ENCODE results near the gene COL17A1.

COL17A1 gene

GRCh38 chr10:104029521-104029860, 56.2 kb downstream of the COL17A1 start:
- Histone ChIP-seq H3K27ac (ENCODE audit: low read depth, low read length) (no peak overlapping the region), H4K91ac (ENCODE audit: low read depth, low read length) (no peak overlapping the region), H3K36me3 (ENCODE audit: control insufficient read depth in 1 of 2, insufficient read depth in 2 of 2, low read length in 2 of 2) (peaks cover 12 to 22% of the 10 kb centered on the region in 2 experiments), H3K14ac (ENCODE audit: low read length) (no peak overlapping the region), H2AFZ (ENCODE audit: insufficient read depth, low read length, poor library complexity) (no peak overlapping the region), H2AK5ac (ENCODE audit: low read length) (no peak overlapping the region), H3K4me2 (ENCODE audit: low read length) (no peak overlapping the region), H4K8ac (ENCODE audit: low read depth, low read length) (no peak overlapping the region), H2BK120ac (ENCODE audit: insufficient read depth, low read length, poor library complexity) (no peak overlapping the region), H3K4me1 (ENCODE audit: control insufficient read depth in 1 of 2, insufficient read depth in 2 of 2, low read length in 2 of 2) (no peaks in the 10 kb centered on the region), H3K4ac (ENCODE audit: low read depth, low read length) (no peak overlapping the region), H3K23ac (ENCODE audit: low read length) (no peak overlapping the region), H3K9ac (ENCODE audit: low read length) (no peak overlapping the region), H2BK5ac (ENCODE audit: low read depth, low read length, poor library complexity) (no peak overlapping the region), H3K4me3 (ENCODE audit: low read depth, low read length) (no peak overlapping the region), H3K9me3 (ENCODE audit: insufficient read depth, low read depth, low read length) (no peaks in the 10 kb centered on the region), H3K18ac (ENCODE audit: low read length) (no peak overlapping the region), H3K27me3 (ENCODE audit: insufficient read depth, low read length) (no peaks in the 10 kb centered on the region), H4K12ac (ENCODE audit: low read depth, low read length) (no peak overlapping the region), H3K79me1 (ENCODE audit: low read length) (no peaks in the 10 kb centered on the region), H2BK12ac (ENCODE audit: low read length) (no peak overlapping the region), H3K79me2 (ENCODE audit: control insufficient read depth, insufficient read depth, low read length, poor library complexity) (no peaks in the 10 kb centered on the region)
- no CpG with 5 or more reads among the region's 6 CpGs for WGBS (ENCODE audit: extremely low coverage, insufficient coverage, insufficient read length)
- DNase-seq = no peak

DNA sequence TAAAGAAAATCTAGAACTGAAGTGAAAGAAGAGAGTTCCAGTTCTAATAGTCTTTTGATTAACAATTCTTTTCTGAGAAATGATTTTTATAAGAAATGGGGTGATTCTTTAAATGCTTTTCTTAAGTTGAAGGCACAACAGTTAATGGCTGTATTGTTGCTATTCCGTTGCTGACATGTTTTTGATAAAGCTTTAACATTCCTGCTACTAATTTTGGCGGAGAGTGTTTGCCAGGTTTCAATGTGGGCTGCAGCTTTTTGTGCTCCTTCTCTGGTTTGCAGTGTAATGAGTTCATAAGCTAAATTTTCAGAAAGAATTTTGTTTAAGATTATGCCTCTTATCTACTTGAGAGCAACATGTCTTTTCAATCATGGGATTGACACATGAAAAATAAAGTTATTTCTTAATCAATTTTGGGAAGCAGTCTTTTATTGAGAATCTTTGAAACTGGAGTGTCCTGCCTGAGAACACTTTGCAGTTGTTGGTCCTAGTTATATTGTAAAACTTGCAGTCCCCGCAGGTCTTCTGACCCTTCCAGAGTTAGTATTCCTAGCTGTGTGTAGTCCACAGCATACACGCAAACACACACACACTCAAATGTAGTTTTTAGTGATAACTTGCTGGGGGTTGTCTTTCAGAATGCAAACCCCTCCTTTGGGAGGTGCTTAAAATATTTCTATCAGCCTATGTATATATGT, 56.7 kb downstream of the COL17A1 start:
- no peak overlapping the region for H4K12ac ChIP-seq (ENCODE audit: low read depth, low read length)
- H3K79me1 ChIP-seq (ENCODE audit: low read length) = no peaks in the 10 kb centered on the region
- H3K79me2 ChIP-seq (ENCODE audit: control insufficient read depth, insufficient read depth, low read length, poor library complexity) = no peaks in the 10 kb centered on the region
- H2BK120ac ChIP-seq (ENCODE audit: insufficient read depth, low read length, poor library complexity) = no peak overlapping the region
- no peak overlapping the region for H3K4me2 ChIP-seq (ENCODE audit: low read length)
- H4K8ac ChIP-seq (ENCODE audit: low read depth, low read length) = no peak overlapping the region
- no peaks in the 10 kb centered on the region for H3K27me3 ChIP-seq (ENCODE audit: insufficient read depth, low read length)
- no peak overlapping the region for H4K91ac ChIP-seq (ENCODE audit: low read depth, low read length)
- no peak overlapping the region for H3K14ac ChIP-seq (ENCODE audit: low read length)
- no peak for DNase-seq
- H3K18ac ChIP-seq (ENCODE audit: low read length) = no peak overlapping the region
- H3K9me3 ChIP-seq (ENCODE audit: insufficient read depth, low read depth, low read length) = no peaks in the 10 kb centered on the region
- no peak overlapping the region for H2BK12ac ChIP-seq (ENCODE audit: low read length)
- H3K9ac ChIP-seq (ENCODE audit: low read length) = no peak overlapping the region
- no CpG with 5 or more reads among the region's 4 CpGs for WGBS (ENCODE audit: extremely low coverage, insufficient coverage, insufficient read length)
- H2BK5ac ChIP-seq (ENCODE audit: low read depth, low read length, poor library complexity) = no peak overlapping the region
- H3K4ac ChIP-seq (ENCODE audit: low read depth, low read length) = no peak overlapping the region
- H2AFZ ChIP-seq (ENCODE audit: insufficient read depth, low read length, poor library complexity) = no peak overlapping the region
- no peak overlapping the region for H3K23ac ChIP-seq (ENCODE audit: low read length)
- H3K36me3 ChIP-seq (ENCODE audit: control insufficient read depth in 1 of 2, insufficient read depth in 2 of 2, low read length in 2 of 2) = peaks cover 12 to 17% of the 10 kb centered on the region in 2 experiments
- no peak overlapping the region for H3K4me3 ChIP-seq (ENCODE audit: low read depth, low read length)
- no peak overlapping the region for H2AK5ac ChIP-seq (ENCODE audit: low read length)
- H3K4me1 ChIP-seq (ENCODE audit: control insufficient read depth in 1 of 2, insufficient read depth in 2 of 2, low read length in 2 of 2) = no peaks in the 10 kb centered on the region
- no peak overlapping the region for H3K27ac ChIP-seq (ENCODE audit: low read depth, low read length)

GRCh38 chr10:104028146-104028545, 57.5 kb downstream of the COL17A1 start:
- no peak overlapping the region for H2AK5ac ChIP-seq (ENCODE audit: low read length)
- H3K4ac ChIP-seq (ENCODE audit: low read depth, low read length) = no peak overlapping the region
- H3K79me1 ChIP-seq (ENCODE audit: low read length) = no peaks in the 10 kb centered on the region
- H3K36me3 ChIP-seq (ENCODE audit: control insufficient read depth in 1 of 2, insufficient read depth in 2 of 2, low read length in 2 of 2) = peaks cover 10 to 12% of the 10 kb centered on the region in 2 experiments
- H2BK12ac ChIP-seq (ENCODE audit: low read length) = no peak overlapping the region
- no peak overlapping the region for H3K18ac ChIP-seq (ENCODE audit: low read length)
- H4K12ac ChIP-seq (ENCODE audit: low read depth, low read length) = no peak overlapping the region
- H4K8ac ChIP-seq (ENCODE audit: low read depth, low read length) = no peak overlapping the region
- WGBS (ENCODE audit: extremely low coverage, insufficient coverage, insufficient read length) = no CpG with 5 or more reads among the region's 6 CpGs
- no peak overlapping the region for H2AFZ ChIP-seq (ENCODE audit: insufficient read depth, low read length, poor library complexity)
- H3K79me2 ChIP-seq (ENCODE audit: control insufficient read depth, insufficient read depth, low read length, poor library complexity) = no peaks in the 10 kb centered on the region
- no peaks in the 10 kb centered on the region for H3K9me3 ChIP-seq (ENCODE audit: insufficient read depth, low read depth, low read length)
- no peak overlapping the region for H3K9ac ChIP-seq (ENCODE audit: low read length)
- DNase-seq = peak in 1 of 2 donors; percentile 46
- H3K27me3 ChIP-seq (ENCODE audit: insufficient read depth, low read length) = no peaks in the 10 kb centered on the region
- H4K91ac ChIP-seq (ENCODE audit: low read depth, low read length) = no peak overlapping the region
- H3K14ac ChIP-seq (ENCODE audit: low read length) = no peak overlapping the region
- no peak overlapping the region for H2BK5ac ChIP-seq (ENCODE audit: low read depth, low read length, poor library complexity)
- no peak overlapping the region for H2BK120ac ChIP-seq (ENCODE audit: insufficient read depth, low read length, poor library complexity)
- no peak overlapping the region for H3K4me2 ChIP-seq (ENCODE audit: low read length)
- H3K23ac ChIP-seq (ENCODE audit: low read length) = no peak overlapping the region
- H3K4me3 ChIP-seq (ENCODE audit: low read depth, low read length) = no peak overlapping the region
- no peaks in the 10 kb centered on the region for H3K4me1 ChIP-seq (ENCODE audit: control insufficient read depth in 1 of 2, insufficient read depth in 2 of 2, low read length in 2 of 2)
- H3K27ac ChIP-seq (ENCODE audit: low read depth, low read length) = no peak overlapping the region

- H2BK5ac ChIP-seq (ENCODE audit: low read depth, low read length, poor library complexity) = no peak overlapping the region
- no peak overlapping the region for H3K23ac ChIP-seq (ENCODE audit: low read length)
- no peak overlapping the region for H2BK120ac ChIP-seq (ENCODE audit: insufficient read depth, low read length, poor library complexity)
- no peaks in the 10 kb centered on the region for H3K4me1 ChIP-seq (ENCODE audit: control insufficient read depth in 1 of 2, insufficient read depth in 2 of 2, low read length in 2 of 2)
- no peak overlapping the region for H2BK12ac ChIP-seq (ENCODE audit: low read length)
- H4K12ac ChIP-seq (ENCODE audit: low read depth, low read length) = no peak overlapping the region
- no peak overlapping the region for H3K14ac ChIP-seq (ENCODE audit: low read length)
- H3K9ac ChIP-seq (ENCODE audit: low read length) = no peak overlapping the region
- no peak overlapping the region for H4K8ac ChIP-seq (ENCODE audit: low read depth, low read length)
- H4K91ac ChIP-seq (ENCODE audit: low read depth, low read length) = no peak overlapping the region
- H3K4ac ChIP-seq (ENCODE audit: low read depth, low read length) = no peak overlapping the region
- no peak overlapping the region for H3K27ac ChIP-seq (ENCODE audit: low read depth, low read length)
- no peaks in the 10 kb centered on the region for H3K79me2 ChIP-seq (ENCODE audit: control insufficient read depth, insufficient read depth, low read length, poor library complexity)
- DNase-seq = no peak
- WGBS (ENCODE audit: extremely low coverage, insufficient coverage, insufficient read length) = no CpG with 5 or more reads among the region's 2 CpGs
- no peak overlapping the region for H3K4me3 ChIP-seq (ENCODE audit: low read depth, low read length)
- H3K4me2 ChIP-seq (ENCODE audit: low read length) = no peak overlapping the region
- H3K36me3 ChIP-seq (ENCODE audit: control insufficient read depth in 1 of 2, insufficient read depth in 2 of 2, low read length in 2 of 2) = peaks cover 5 to 11% of the 10 kb centered on the region in 2 experiments
- H3K18ac ChIP-seq (ENCODE audit: low read length) = no peak overlapping the region
- H3K9me3 ChIP-seq (ENCODE audit: insufficient read depth, low read depth, low read length) = no peaks in the 10 kb centered on the region
- no peaks in the 10 kb centered on the region for H3K79me1 ChIP-seq (ENCODE audit: low read length)
- no peaks in the 10 kb centered on the region for H3K27me3 ChIP-seq (ENCODE audit: insufficient read depth, low read length)
- H2AK5ac ChIP-seq (ENCODE audit: low read length) = no peak overlapping the region
- H2AFZ ChIP-seq (ENCODE audit: insufficient read depth, low read length, poor library complexity) = no peak overlapping the region
These were observed 58.9 kb downstream of the COL17A1 start for GRCh38 chr10:104026762-104027161.
